IMR-90 (cell line): ENCODE data around the gene NRP2.

Experiments used
- CHD1 ChIP-seq: IDR thresholded peaks from 2 replicates; pipeline ENCODE4 v1.6.1; 2012; ENCODE audit warnings: low read depth, low read length, improper control_type of control experiment
- POLR2A ChIP-seq: IDR thresholded peaks from 2 replicates; pipeline ENCODE4 v1.6.1; 2012; ENCODE audit warnings: mild to moderate bottlenecking, low read depth, low read length
- RCOR1 ChIP-seq: IDR thresholded peaks from 2 replicates; pipeline ENCODE4 v1.6.1; 2012; ENCODE audit warnings: mild to moderate bottlenecking, low read length, improper control_type of control experiment; ENCODE audit not compliant: insufficient replicate concordance
- TF ChIP-seq, protein P1 (sequence below): conservative IDR thresholded peaks from 2 replicates; pipeline ENCODE4 v1.5.1; 2012; ENCODE audit warnings: mild to moderate bottlenecking, low read depth, low read length, improper control_type of control experiment
- TF ChIP-seq, protein P2 (sequence below): fragments of 150-350 bp; IDR thresholded peaks from 2 replicates; pipeline ENCODE4 v1.6.1; 2016; ENCODE audit warnings: low read depth, mild to moderate bottlenecking, low read length, moderate library complexity, borderline replicate concordance

DNA sequence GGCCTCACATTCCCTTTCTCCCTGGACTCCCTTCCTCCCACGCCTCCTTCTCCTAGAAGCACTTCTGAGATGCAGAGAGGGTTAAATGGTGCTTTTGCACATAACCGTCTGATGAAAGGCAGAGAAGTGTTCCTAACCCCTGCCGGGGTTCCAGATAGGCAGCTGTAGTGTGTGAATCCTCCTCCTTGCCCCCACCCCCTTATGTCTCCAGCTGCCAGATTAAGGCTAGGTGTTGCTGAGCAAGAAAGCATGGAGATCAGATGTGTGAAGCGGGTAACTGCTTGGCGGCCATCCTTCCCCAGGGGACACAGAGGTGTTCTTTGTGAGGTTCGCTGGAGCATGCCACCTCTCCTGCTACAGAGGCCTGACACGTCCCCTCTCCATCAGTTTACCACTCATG, 88.3 kb downstream of the NRP2 start:
- TF ChIP-seq, protein P1, sequence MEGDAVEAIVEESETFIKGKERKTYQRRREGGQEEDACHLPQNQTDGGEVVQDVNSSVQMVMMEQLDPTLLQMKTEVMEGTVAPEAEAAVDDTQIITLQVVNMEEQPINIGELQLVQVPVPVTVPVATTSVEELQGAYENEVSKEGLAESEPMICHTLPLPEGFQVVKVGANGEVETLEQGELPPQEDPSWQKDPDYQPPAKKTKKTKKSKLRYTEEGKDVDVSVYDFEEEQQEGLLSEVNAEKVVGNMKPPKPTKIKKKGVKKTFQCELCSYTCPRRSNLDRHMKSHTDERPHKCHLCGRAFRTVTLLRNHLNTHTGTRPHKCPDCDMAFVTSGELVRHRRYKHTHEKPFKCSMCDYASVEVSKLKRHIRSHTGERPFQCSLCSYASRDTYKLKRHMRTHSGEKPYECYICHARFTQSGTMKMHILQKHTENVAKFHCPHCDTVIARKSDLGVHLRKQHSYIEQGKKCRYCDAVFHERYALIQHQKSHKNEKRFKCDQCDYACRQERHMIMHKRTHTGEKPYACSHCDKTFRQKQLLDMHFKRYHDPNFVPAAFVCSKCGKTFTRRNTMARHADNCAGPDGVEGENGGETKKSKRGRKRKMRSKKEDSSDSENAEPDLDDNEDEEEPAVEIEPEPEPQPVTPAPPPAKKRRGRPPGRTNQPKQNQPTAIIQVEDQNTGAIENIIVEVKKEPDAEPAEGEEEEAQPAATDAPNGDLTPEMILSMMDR, result no peak
- TF ChIP-seq CHD1 (no peak), RCOR1 (no peak), POLR2A (no peak; the same call in 1 of the 2 replicates)
- TF ChIP-seq, protein P2, sequence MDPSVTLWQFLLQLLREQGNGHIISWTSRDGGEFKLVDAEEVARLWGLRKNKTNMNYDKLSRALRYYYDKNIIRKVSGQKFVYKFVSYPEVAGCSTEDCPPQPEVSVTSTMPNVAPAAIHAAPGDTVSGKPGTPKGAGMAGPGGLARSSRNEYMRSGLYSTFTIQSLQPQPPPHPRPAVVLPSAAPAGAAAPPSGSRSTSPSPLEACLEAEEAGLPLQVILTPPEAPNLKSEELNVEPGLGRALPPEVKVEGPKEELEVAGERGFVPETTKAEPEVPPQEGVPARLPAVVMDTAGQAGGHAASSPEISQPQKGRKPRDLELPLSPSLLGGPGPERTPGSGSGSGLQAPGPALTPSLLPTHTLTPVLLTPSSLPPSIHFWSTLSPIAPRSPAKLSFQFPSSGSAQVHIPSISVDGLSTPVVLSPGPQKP, result no peak
